NCI-H1092 (cell line): ENCODE results near the gene MED8.

Experiments used
- DNase-seq: peaks from one replicate; lab custom pipeline; 2025; lab: John Stamatoyannopoulos, UW

Gene MED8

GRCh38 chr1:43389326-43390313 is at the start of gene MED8, which contains the start of gene SZT2:
Gene MED8, minus strand, starts transcription at chr1:43389800. Its CDS starts 36 bp downstream, at chr1:43389764.
Gene SZT2, plus strand, starts transcription at chr1:43389899. Its CDS starts 70 bp downstream, at chr1:43389969.
- peak; percentile 97 for DNase-seq

- no peak for DNase-seq
Measured at GRCh38 chr1:43438953-43439581, 49.5 kb upstream of the MED8 start.

- DNase-seq, result no peak
Measured at GRCh38 chr1:43438576-43438952, 49.0 kb upstream of the MED8 start.

GRCh38 chr1:43438006-43438405 is 48.4 kb upstream of the MED8 start:
- DNase-seq, result no peak

- no peak for DNase-seq
Measured at GRCh38 chr1:43437031-43437973, 47.7 kb upstream of the MED8 start.

GRCh38 chr1:43436371-43436770 is 46.8 kb upstream of the MED8 start:
- DNase-seq, result no peak

- DNase-seq, result no peak
Measured at GRCh38 chr1:43435146-43436145, 45.8 kb upstream of the MED8 start.

GRCh38 chr1:43434256-43434655 is 44.7 kb upstream of the MED8 start:
- no peak for DNase-seq

- DNase-seq, result no peak
Measured at GRCh38 chr1:43432907-43433306, 43.3 kb upstream of the MED8 start.

- DNase-seq, result no peak
Measured at GRCh38 chr1:43432171-43432860, 42.7 kb upstream of the MED8 start.

- DNase-seq, result no peak
Measured at GRCh38 chr1:43431676-43432075, 42.1 kb upstream of the MED8 start.

- DNase-seq, result no peak
Measured at GRCh38 chr1:43430831-43431230, 41.2 kb upstream of the MED8 start.

GRCh38 chr1:43427941-43428340 is 38.3 kb upstream of the MED8 start:
- DNase-seq, result no peak

- DNase-seq, result no peak
Measured at GRCh38 chr1:43427524-43427923, 37.9 kb upstream of the MED8 start.

GRCh38 chr1:43426221-43426620 is 36.6 kb upstream of the MED8 start:
- DNase-seq, result no peak

- no peak for DNase-seq
Measured at GRCh38 chr1:43425045-43425444, 35.4 kb upstream of the MED8 start.

GRCh38 chr1:43423672-43424550 is 34.3 kb upstream of the MED8 start:
- DNase-seq, result no peak

- no peak for DNase-seq
Measured at GRCh38 chr1:43422995-43423671, 33.5 kb upstream of the MED8 start.
